NCI-H82 treated with DMSO at 0.1 percent for 48 hours (cell line): Measurements from ENCODE around the gene PADI1.

ENCODE experiments used
- DNase-seq: peaks from one replicate; lab custom pipeline; 2025; ENCODE audit not compliant: unreplicated experiment; lab: John Stamatoyannopoulos, UW

Gene PADI1

DNA sequence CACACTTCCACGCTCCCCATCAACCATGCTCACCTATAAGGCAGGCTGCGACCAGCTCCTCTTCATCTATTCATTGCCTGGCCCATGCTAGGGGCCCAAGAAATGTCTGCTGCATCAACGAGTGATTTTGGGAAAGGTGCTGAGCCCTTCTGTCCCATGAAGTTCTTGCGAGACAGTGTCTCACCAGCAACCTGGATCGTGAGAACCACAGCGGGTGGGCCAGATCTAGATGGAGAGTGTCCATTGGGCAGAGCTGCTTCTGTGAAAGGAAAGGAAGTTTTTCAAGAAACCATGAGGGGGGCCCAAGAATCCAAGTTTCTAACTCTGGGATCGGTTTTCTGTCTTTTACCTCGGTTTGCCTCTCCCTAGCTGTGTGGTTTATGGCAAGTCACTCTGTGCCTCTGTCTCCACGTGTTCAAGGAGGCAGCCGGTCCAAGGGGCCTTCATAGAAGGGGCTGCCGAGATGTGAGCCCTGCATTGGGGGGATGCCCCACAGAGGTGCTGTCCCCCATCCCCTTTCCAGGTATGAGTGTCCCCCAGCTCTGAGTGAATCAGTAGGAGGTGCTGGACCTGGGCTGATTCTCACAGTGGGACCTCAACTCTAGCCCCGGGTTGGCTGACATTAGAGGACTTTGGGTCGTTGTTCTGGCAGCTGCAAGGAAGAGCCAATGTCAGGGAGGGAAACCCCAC lies 8.3 kb upstream of the PADI1 start:
- no peak for DNase-seq

DNA sequence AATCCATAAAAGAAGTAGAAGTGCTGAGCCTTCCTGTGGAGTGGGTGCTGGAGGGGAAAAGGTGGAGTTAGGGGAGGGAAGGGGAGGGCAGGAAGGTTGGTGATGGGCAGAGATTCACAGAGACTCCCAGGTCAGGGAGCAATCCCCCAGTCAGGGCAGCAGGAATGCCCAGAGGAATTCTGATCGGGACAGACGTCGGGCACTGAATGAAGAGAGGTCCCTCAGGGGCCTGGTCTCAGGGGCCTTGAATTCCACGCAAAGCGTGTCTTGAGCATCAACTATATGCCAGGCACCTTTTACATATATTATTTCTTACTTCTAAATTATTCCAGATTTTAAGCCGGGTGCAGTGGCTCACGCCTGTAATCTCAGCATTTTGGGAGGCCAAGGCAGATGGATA lies 7.2 kb upstream of the PADI1 start:
- no peak for DNase-seq

DNA sequence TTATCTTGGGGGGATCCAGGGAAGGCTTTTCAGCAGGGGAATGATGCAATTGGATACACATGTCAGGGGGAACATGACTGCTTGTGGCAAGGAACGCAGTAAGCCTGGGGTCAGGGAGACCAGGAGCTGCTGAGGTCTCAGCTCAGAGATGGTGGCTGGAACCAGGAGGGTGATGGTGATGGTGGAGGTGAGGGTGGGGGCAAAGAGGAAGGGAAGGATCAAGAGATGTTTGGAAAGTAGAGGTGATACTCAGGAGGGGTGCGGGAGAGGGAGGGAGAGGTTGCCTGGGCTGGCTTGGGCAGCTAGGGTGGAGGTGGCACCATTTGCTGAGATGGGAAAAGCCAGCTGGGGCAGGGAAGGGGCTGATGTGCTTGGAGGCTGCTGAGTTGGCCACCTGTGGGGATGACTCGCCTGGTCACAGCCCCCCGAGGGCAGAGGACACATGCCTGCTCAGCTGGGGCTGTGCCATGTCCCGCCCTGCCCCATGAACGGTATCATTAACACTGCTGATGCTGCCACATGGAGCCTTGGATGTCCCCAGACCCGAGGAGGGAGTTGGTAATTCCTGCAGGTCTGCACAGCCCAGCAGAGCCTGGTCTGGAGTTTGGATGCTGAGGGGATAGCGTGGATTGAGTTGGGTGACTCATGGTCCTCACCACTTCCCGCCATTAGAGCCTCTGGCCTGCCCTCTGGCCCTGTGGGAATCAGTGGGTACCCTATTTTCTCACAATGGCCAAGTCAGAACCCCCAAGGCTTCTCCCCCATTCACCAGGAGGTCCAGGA lies 6.3 kb upstream of the PADI1 start:
- no peak for DNase-seq

DNA sequence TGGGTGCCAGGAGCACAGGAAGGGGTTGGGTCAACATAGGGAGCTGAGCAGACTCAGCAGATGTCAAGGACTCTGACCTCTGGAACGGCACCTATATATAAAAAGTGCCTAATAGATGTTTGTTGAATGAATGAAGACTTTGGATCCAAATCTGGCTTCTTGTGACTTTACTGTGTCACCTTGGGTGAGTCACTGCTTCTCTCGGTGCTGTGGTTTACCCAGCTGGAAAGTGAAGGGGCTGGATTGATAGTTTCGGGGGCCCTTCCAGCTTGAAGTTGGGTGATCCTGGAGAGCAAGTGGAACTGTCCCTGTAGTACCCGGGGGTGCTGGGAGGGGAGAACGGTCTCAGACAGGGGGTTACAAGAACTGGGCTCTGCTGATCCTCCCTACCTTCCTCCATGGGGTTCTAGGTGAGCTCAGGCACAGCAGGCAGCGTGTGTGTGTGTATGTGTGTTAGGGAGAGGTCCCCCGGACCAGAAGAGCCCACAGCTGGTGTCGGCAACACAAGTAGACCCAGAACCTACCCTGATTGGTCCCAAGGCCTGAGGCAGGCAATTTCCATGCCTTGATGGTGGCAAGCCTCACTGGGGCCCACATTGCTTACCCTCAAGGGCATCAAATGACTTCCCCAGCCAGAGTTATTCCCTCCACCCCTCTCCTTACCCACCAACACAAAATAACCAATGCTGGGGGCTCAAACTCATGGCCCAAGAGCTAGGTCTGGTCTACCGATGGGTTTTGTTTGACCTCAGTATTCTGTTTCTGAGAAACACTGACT lies 5.5 kb upstream of the PADI1 start:
- DNase-seq: no peak

DNA sequence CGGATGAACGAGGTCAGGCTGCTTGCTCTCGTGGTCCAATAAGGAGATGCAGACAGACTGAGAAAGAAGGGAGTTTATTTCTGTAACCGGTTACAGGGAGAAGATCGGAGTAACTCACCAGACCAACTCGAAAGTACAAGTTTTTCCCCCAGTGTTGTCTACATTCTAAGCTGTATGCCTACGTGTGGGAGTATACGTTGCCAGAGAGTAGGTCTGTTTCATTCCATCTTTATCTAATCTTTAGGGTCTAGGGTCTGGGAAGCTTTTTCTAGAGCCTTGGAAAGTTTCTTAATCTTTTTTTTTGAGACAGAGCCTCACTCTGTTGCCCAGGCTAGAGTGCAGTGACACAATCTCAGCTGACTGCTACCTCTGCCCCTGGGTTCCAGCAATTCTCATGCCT lies 4.7 kb upstream of the PADI1 start:
- no peak for DNase-seq

DNA sequence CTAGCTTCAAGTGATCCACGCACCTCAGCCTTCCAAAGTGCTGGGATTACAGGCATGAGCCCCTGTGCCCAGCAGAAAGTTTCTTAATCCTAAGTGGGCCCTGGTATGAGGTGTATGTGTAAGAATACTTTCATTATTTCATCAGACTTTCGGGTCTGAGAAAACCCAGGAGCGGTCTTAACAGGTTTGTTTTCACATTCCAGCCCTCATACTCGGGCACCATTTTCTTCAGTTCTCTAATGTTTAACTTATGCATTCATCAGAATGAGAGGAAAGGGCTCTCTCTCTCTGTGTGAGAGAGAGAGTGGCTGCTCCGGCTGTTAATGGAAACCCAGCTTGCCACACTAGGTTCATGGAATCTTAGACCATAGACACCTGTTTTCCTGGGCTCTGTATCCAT lies 4.2 kb upstream of the PADI1 start:
- no peak for DNase-seq

DNA sequence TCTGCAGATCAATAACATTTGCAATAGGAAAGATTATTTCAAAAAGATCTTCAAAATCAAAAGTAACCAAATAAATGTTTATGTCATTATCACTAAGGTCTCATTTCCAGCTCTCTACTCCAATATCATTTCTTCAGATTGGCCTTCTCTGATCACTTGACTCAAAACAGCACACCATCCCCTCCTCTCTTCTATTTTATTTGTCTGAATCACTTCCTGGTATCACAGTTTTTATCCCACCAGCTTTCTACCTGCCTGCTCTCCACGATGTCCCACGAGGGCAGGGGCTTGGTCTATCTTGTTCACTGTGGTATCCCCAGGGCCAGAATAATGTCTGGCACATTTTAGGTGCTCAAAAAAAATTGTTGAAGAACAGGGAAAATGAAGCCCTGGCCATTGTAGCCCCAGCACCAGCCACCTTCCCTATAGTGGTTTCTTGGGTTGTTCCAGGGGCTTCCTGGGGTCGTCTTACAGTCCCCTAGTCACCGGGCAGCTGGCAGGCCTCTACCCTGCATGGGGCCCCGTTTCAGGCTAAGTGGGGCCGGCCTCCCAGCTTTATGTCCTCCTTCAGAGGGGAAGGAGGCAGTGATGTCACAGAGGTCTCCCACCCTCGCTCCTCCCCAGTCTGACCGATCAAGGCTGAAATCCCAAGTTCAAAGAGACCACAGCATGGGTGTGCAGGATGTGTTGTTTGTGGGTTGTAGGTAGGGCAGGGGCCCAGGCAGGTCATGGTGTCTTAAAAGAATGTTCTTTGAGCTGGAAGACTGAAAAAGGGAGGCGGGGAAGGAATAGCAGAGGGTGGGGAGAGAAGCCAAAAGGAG lies 3.5 kb upstream of the PADI1 start:
- no peak for DNase-seq

DNA sequence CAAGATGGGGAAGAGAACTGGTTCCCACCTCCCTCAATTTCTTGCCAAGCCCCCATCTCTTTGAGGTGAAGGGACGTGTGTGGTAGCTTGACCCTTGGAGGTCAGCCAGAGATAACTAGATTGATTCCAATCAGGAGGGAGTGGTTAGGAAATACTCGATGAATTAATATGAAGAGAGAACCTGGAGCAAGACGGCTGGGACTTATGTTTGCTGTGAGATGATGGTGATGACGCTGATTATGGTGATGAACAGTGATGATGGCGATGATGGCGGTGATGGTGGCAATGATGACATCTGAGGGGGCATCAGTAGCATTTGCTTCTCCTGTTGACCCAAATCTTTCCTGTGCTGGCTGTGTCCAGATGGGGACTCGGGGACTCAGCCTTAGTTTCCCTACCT lies 724 bp downstream of the PADI1 start:
- no peak for DNase-seq

DNA sequence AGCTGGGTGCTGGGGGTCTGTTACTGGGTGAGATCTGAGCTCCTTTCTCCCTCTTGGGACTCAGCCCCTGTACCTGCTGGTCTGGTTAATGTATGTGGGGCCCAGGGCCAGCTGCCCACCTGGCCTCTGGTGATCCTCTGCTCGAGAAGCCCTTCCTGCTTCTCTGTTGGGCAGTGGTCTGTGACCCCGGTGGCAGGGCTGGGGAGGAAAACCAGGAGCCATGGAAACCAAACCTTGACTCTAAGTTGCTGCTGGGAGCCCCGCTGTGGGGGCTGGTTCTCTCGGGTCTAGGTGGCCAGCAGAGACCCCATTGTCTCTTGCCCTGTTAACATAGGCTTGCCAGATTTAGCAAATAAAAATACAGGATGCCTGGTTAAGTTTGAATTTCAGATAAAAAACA lies 1.3 kb downstream of the PADI1 start:
- DNase-seq: no peak

DNA sequence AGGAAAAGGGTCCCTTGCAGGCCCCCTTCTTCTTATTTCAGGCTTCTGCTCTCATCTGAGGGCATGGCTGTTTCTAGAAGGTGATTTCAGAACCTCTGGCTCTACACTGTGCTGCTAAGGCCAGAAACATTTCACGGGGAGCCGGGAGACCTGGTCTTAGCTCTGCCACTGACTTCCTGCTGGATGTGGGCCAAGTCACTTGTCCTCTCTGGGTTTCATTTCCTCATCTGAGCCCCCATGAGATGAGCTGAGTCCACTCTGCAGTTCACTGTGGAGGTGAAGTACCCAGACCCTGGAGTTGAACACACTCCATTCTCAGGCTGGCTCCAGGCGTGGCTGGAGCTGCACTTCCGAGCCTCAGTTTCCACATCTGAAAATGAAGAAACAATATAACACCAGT lies 2.1 kb downstream of the PADI1 start:
- DNase-seq: no peak

DNA sequence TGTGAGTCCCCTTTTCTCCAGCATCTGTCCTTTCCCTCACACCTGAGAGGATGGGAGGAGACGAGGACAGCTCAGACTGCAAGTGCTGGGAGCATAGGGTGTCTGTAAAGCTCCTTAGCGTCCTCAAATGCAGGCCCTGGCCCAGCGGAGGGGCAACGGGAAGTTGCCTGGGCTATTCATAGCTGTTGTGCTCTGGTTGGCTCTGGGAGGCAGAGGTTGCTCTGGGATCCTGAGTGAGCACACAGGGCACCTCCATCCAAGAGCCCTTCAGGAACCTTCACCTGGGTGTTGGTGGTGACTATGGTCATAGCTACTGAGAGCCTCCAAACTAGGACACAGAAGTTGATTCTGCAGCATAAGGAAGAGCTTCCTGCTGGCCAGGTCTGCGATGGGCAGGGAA lies 2.6 kb downstream of the PADI1 start:
- no peak for DNase-seq

DNA sequence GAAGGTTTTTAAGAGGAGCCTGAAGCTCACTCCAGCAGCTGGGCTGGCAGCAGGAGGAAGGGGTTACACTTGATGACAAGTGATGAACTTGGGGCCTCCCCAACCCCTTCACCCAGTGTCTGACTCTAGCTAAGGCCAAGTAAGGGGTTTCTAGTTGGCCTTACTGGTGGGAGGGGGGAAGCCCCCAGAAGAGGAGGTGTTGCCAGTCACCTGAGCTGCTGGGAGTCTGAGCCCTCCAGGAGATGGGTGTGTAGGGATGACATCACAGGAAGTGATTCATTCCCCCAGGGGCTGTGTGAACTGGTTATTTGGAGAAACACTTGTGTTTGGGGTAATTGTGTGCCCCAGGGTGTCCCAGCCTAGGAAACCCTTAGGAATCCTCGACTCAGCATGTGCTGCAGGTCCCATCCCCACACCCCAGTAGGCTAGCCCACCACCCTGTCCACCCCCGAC lies 3.1 kb downstream of the PADI1 start:
- DNase-seq: no peak

DNA sequence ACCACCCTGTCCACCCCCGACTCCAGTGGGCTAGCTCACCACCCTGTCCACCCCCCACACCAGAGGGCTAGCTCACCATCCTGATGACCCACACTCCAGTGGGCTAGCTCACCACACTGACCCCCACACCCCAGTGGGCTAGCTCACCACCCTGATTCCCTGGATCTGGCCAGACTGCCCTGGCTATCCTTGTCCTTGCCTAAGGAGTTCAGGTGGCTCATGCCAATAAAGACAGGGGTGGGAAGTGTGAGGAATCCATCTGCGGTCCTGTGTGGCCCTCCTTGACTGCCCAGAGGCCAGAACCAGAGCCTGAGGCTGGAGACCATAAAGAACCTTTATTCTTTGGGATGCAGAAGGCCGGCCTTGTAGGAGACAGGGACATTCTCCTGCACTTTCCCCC lies 3.6 kb downstream of the PADI1 start:
- DNase-seq: no peak

DNA sequence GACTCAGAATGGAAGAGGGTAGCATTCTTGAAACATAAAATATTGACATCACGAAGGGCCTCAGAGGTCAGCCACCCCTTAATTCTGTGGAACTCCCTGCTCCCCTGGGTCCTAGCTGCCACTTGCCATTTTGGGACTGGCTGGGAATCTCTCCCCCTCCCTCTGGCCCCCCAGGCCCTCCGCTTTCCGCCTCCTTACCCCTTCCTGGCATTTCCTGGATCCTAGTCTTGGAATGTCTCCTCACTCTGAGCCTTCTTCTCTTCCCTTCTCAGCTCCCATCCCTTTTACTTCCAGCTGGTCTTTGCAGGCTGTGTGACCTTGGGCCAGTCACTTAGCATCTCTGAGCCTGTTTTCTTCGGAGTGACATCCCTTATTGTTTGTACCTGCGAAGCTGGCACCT lies 4.5 kb downstream of the PADI1 start:
- no peak for DNase-seq

DNA sequence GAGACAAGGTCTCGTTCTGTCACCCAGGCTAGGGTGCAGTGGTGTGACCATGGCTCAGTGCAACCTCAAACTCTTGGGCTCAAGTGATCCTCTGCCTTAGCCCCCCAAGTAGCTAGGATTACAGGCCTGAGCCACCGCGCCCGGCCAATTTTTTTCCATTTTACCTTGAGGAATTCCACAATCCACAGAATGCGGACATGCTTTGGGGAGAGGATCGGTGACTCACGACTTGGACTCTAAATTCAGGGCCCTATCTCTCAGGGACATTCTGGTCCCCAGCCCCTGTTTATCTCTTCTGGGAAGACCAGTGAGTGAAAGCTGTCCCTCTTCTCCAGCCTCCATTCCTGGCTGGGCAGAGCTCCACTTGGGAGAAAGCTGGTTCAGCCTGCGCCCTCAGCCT lies 5.2 kb downstream of the PADI1 start:
- no peak for DNase-seq

DNA sequence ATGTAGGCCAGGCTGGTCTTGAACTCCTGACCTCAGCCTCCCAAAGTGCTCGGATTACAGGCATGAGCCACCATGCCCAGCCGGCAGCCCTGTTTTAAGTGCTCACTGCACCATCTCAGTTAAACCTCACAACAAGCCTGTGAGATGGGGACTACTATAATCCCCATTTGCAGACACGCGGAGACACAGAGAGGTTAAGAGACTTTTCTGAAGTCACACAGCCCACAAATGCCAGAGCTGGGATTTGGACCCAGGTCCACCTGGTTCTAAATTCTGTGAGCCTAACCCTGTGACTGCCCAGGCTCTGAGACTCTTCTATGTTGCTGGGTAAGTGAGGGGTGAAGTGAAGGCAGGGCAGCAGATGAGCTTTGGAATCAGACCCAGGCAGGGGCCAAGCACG lies 6.4 kb downstream of the PADI1 start:
- DNase-seq: no peak

DNA sequence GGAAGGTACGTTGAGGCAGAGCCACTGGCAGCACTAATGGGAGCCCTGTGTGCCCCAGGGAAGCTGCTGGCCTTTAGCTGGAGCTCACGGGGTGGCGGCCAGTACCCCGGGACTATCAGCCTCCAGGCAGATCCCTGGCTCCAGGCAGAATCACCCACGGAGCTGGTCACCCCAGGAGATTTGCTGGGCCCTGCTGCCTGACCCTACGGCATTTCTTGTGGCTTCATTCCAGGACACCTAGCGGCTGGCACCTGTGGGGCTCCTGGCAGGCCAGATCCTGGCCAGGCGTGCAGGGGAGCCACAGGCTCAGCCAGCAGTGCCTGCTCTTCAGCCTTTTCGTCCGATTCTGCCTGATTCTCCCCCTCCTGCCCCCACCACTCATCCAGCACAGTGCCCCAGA lies 7.1 kb downstream of the PADI1 start:
- DNase-seq: no peak

DNA sequence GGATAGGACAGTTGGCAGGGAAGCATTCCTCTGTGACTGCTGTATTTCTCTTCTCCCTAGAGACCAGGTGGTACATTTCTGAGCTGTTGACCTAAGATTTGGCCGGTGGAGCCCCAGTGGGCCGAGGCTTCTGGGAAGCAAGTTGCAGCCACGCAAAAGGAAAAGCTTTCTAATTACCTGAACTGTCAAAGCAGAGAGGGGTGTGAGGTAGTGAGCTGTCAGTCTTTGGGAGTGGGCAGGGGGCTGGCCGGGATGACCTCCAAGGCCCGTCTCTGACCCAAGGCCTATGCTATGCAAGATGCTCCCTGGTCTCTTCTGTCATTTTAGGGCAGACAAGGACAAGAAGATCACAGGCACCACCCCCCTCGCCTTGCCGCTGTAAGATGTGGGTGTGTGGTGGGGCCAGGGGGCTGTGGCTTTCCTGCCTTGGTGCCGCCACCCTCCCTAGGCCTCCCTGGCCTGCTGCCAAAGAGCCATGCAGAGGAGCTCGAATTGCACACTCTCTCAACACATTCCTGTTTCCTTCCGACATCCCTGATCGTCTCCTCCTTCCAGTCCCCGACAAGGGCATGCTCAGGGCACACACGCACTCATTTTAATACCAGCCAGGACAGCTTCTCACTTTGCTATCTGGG lies 7.7 kb downstream of the PADI1 start:
- no peak for DNase-seq

DNA sequence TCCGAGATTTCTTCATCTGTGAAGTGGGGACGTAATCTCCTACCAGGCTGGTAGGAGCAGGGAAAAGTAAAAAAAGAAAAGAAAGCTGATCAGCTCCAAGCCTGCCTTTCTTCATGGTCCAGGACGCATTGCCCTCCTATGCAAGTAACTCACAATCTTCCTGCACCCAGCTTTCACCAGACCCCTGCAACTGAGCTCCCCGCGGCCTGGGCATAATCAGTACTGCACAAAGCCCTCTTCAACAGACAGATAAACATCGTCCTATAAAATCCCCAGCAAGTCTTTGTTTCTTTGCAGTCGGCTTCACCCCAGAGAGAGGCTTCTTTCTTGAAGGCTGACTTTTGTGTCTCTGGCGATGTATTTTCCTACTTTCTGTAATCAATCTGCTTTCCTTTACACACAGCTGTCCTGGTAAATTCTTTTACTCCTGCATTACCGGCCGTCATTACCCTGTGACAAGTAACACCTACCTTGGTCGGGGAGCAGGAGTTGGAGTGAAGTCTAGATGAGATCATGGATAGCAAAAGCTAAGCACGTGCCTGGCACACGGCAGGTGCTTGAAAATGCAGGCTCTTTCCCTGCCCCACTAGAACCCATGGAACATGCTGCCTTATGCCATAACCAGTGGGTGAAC lies 8.3 kb downstream of the PADI1 start:
- DNase-seq: no peak

DNA sequence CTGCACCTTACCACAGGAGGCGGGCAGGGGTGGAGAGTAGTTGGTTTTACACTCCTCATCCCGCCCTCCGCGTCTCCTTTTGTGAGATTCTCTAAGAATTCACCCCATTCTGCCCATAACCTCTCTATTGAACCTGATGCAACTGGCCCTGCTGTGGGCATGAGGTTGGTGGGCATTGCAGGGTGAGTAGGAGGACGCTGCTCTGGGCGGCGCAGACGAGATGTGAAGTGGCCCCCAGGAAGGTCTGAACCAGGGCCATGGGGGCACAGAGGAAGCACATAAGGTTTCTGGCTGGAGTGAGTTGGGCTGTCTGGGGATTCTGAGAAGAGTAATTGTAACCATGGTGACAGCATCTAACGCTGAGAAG lies 8.8 kb downstream of the PADI1 start:
- DNase-seq: no peak
